Measurements from ENCODE around the gene RNF149.

Gene RNF149

GRCh38 chr2:101293544-101293943 lies 15.0 kb downstream of the RNF149 start:
- DNase-seq, result no peak

DNA sequence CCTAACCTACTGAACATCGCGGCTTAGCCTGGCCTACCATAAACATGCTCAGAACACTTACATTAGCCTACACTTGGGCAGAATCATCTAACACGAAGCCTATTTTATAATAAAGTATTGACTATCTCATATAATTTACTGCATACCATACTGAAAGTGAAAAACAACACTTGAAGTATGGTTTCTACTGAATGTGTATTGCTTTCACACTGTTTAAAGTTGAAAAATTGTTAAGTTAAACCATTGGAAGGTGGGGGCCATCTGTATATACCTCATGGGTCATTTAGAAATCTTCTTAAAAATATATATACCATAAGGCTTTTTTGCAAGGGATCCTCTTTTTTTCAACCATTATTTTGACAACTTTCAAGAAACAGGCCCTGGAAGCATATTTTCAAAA lies 16.5 kb downstream of the RNF149 start:
- no peak for DNase-seq

GRCh38 chr2:101290711-101291110 lies 17.8 kb downstream of the RNF149 start:
- no peak for DNase-seq

- no peak for DNase-seq
Measured at GRCh38 chr2:101287303-101287702, 21.2 kb downstream of the RNF149 start.

DNA sequence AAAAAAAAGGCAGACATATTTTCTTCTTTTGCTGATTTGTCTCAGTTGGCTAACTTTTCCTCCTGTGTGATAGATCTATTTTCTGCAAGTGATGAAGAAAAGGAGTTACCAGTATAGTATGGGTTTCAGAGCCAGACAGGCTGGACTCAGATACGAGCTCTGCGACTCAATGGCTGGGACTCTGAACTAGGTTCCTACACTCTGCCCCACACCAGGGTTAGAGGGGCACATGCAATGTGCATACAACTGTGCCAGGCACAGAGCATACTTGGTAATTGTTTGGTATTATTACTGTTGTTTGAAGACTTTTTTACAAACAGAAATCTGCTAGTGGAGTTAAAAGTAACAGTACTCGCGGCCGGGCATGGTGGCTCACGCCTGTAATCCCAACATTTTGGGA lies 21.8 kb downstream of the RNF149 start:
- DNase-seq, result no peak

DNA sequence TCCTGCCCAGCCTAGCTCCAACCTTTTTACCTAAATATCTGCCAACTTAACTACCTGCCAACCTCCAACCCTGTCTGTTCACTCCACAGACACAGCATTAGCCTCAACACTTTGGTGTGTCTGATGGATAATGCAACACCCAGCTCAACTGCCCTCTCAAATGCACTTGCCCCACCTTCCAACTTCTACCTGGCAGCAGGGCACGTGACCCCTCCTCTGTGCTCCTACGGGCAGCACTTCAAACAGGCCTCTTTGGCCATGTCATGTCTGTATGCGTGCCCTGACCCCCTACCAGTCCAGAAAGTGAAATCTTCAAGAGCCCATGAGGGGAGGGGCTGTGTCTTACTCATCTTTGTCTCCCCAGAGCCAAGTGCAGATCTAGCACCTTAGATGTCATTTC lies 25.5 kb downstream of the RNF149 start:
- DNase-seq, result no peak

GRCh38 chr2:101281482-101281881 lies 27.0 kb downstream of the RNF149 start:
- no peak for DNase-seq

GRCh38 chr2:101278925-101279324 lies 29.6 kb downstream of the RNF149 start:
- no peak for DNase-seq

DNA sequence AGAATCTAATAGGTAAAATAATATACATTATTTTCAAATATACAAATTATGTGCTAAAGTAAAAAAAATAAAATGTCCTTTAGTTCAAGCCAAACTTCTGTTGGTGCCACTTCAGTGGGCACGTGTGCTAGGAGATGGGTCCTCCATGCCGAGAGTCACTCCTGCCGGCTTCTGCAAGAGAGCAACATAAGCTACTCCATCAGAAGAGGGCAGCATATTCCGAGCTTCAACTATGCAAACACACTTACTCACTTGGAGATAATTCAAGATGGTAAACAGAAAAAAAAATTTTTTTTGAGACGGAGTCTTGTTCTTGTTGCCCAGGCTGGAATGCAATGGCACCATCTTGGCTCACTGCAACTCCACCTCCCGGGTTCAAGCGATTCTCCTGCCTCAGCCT lies 31.4 kb downstream of the RNF149 start:
- no peak for DNase-seq

DNA sequence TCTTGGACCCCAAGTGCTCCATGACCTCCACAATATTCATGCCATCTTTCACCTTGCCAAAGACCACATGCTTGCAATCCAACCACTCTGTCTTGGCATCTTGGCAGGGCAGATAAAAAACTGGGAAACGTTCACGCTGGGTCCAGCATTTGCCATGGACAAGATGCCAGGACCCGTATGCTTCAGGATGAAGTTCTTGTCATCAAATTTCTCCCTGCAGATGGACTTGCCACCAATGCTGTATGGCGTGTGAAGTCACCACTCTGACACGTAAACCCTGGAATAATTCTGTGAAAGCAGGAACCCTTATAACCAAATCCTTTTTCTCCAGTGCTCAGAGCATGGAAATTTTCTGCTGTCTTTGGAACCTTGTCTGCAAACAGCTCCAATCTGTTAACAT lies 34.4 kb downstream of the RNF149 start:
- DNase-seq, result no peak

GRCh38 chr2:101273056-101273455 lies 35.4 kb downstream of the RNF149 start:
- DNase-seq, result no peak

GRCh38 chr2:101272045-101272784 lies 36.3 kb downstream of the RNF149 start:
- peak; percentile 89 for DNase-seq

DNA sequence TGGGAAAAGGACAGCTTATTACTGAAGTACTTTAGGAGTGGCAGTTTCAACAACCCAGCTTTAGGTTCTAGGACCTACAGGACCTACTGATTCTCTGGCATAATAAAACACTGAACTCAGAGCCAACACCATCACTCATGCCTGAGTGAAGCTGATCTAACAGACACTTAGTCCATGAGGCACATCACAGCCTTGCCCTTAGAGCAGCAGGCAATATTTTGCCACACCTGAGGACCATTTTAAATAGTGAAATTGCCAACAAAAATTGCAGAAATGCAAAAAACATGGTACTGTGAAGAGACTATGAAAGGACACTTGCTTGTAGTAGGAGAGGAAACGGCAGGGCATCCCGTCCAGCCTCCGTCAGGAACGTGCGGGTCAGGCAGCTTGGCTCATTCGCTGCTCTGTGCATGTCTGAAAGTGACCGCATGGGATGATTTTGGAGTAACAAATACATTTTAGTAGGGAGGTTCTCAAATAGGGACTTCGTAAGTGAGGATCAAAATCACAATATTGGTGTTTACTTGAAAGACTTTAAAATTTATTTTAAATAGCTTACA lies 37.7 kb downstream of the RNF149 start:
- no peak for DNase-seq

- DNase-seq, result no peak
Measured at GRCh38 chr2:101267671-101268656, 40.5 kb downstream of the RNF149 start.

- no peak for DNase-seq
Measured at GRCh38 chr2:101265893-101266499, 42.5 kb downstream of the RNF149 start.

DNA sequence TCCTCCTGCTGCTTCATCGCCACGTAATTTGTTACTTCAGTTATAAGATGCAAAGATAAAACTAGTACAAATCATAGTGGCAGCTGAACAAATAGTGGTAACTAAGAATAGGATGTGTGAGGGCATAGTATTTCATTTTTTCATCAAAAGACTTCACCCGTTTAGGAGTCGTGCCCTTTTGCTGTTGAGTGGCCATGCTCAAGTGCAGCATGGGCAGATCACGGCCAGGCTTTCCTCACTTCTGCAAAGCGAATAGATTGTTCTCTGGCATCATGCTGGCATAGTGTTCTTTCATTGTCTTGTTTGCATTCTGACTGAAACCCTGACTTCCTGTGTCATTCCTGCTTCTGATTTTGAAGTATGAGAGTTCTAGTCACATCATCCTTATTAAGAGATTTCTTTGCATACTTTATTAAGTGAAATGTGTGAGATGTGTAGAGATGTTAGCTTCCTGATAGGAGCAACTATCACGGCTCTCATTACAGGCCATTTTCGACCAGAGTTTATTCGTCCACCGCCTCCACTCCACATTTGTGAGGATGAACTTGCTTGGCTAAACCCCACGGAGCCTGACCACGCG lies 44.1 kb downstream of the RNF149 start:
- peak; percentile 45 for DNase-seq

DNA sequence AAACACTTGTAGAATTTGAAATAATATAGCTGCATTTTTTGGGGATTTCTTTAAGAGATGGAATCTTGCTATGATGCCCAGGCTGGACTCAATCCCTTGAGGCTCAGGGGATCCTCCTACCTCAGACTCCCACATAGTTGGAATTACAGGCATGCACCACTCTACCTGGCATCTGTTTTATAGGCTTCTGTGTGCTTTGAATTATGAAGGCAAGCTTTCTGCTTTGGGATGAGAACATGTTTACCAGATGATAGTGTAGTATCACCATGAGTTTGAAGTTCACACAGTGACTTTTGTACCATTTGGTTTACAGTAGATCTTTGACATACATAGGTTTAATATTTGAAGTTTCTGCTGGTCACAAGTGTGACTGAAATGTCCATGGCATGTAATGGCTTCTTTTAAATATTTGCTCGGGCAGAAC lies 45.1 kb downstream of the RNF149 start:
- DNase-seq, result no peak

- DNase-seq, result no peak
Measured at GRCh38 chr2:101262142-101262541, 46.4 kb downstream of the RNF149 start.

- no peak for DNase-seq
Measured at GRCh38 chr2:101258804-101259203, 49.7 kb downstream of the RNF149 start.

- no peak for DNase-seq
Measured at GRCh38 chr2:101256316-101256715, 52.2 kb downstream of the RNF149 start.

DNA sequence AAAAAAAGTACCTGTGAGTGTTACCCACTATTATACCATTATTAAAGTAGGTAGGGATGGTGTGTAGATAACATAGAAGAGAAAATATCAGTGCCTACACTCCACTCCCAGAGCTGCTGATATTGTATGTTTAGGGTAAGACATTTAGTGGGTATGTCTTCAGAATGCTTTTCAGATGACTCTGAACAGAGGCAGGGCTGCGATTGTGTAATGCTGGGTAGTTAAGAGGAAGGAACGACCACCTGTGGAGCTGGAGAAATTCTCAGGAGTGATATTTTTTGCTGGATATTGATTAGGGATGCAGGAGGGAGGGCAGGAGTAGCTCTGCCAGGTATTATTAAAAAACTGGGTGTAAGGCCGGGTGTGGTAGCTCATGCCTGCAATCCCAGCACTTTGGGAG lies 53.0 kb downstream of the RNF149 start:
- DNase-seq, result no peak

- DNase-seq, result no peak
Measured at GRCh38 chr2:101253703-101254450, 54.6 kb downstream of the RNF149 start.
